ACC112 (cell line): Measurements from ENCODE around the gene GATA2.

Experiments
- H2AFZ ChIP-seq: fragments of 200-600 bp; sonication (generic); one replicate; pipeline ENCODE4 v1.6.0; 2017; ENCODE audit warnings: antibody characterized with exemption, low read length; ENCODE audit not compliant: unreplicated experiment
- H3K27ac ChIP-seq: fragments of 200-600 bp; sonication (generic); 2 replicates; pipeline ENCODE4 v1.5.1; 2014; ENCODE audit warnings: low read depth, mild to moderate bottlenecking, antibody characterized with exemption, low read length, moderate library complexity
- H3K27me3 ChIP-seq: fragments of 200-600 bp; sonication (generic); 2 replicates; pipeline ENCODE4 v1.6.1; 2014; ENCODE audit warnings: mild to moderate bottlenecking, antibody characterized with exemption, low read length, moderate library complexity, mixed read lengths; ENCODE audit not compliant: insufficient read depth
- H3K36me3 ChIP-seq: fragments of 200-600 bp; sonication (generic); 2 replicates; pipeline ENCODE4 v1.6.1; 2016; ENCODE audit warnings: mild to moderate bottlenecking, antibody characterized with exemption, low read length, moderate library complexity, mixed read lengths; ENCODE audit not compliant: insufficient read depth
- H3K4me1 ChIP-seq: fragments of 200-600 bp; sonication (generic); one replicate; pipeline ENCODE4 v1.6.1; 2016; ENCODE audit warnings: low read length, mixed read lengths; ENCODE audit not compliant: insufficient read depth, unreplicated experiment, control insufficient read depth
- H3K4me3 ChIP-seq: fragments of 200-600 bp; sonication (generic); 2 replicates; pipeline ENCODE4 v1.5.1; 2014; ENCODE audit warnings: mild to moderate bottlenecking, low read depth, low read length
- H3K79me2 ChIP-seq: fragments of 200-600 bp; sonication (generic); one replicate; pipeline ENCODE4 v1.6.0; 2016; ENCODE audit warnings: low read length; ENCODE audit not compliant: control insufficient read depth, unreplicated experiment, insufficient read depth

Gene GATA2

GRCh38 chr3:128431803-128432300, 61.1 kb downstream of the GATA2 start:
- Histone ChIP-seq H2AFZ (no peak overlapping the region), H3K79me2 (no peaks in the 10 kb centered on the region), H3K4me3 (no peak overlapping the region), H3K36me3 (no peaks in the 10 kb centered on the region), H3K27me3 (peaks cover 44% of the 10 kb centered on the region), H3K4me1 (no peaks in the 10 kb centered on the region), H3K27ac (no peak overlapping the region)

- Histone ChIP-seq H3K36me3 (no peaks in the 10 kb centered on the region), H3K79me2 (no peaks in the 10 kb centered on the region), H2AFZ (no peak overlapping the region), H3K27me3 (peaks cover 38% of the 10 kb centered on the region), H3K4me1 (no peaks in the 10 kb centered on the region), H3K27ac (no peak overlapping the region), H3K4me3 (no peak overlapping the region)
These were observed 62.3 kb downstream of the GATA2 start for GRCh38 chr3:128430731-128431130.

- Histone ChIP-seq H3K36me3 (no peaks in the 10 kb centered on the region), H3K4me1 (no peaks in the 10 kb centered on the region), H3K27ac (no peak overlapping the region), H3K27me3 (peaks cover 38% of the 10 kb centered on the region), H3K4me3 (no peak overlapping the region), H3K79me2 (no peaks in the 10 kb centered on the region), H2AFZ (no peak overlapping the region)
These were observed 62.7 kb downstream of the GATA2 start for GRCh38 chr3:128430301-128430700.

GRCh38 chr3:128429751-128430150, 63.2 kb downstream of the GATA2 start:
- Histone ChIP-seq H2AFZ (no peak overlapping the region), H3K79me2 (no peaks in the 10 kb centered on the region), H3K4me3 (no peak overlapping the region), H3K27ac (no peak overlapping the region), H3K27me3 (peaks cover 38% of the 10 kb centered on the region), H3K4me1 (peaks cover 1% of the 10 kb centered on the region), H3K36me3 (no peaks in the 10 kb centered on the region)
